HG03469 (cell line): Measurements from ENCODE around the gene PCSK2.

ENCODE experiments used
- ATAC-seq: cut with Tn5 transposase; IDR thresholded peaks from one replicate; pipeline ENCODE4 v1.9.1; 2021; ENCODE audit warnings: mild to moderate bottlenecking, moderate library complexity, moderate number of reproducible peaks; ENCODE audit not compliant: unreplicated experiment

Gene PCSK2

GRCh38 chr20:17236766-17237165 lies 9.9 kb downstream of the PCSK2 start:
- no peak for ATAC-seq

- no peak for ATAC-seq
These were observed 21.4 kb downstream of the PCSK2 start for GRCh38 chr20:17248224-17248623.

- no peak for ATAC-seq
These were observed 35.9 kb downstream of the PCSK2 start for GRCh38 chr20:17262786-17263185.

- no peak for ATAC-seq
These were observed 46.9 kb downstream of the PCSK2 start for GRCh38 chr20:17273717-17274116.

- no peak for ATAC-seq
These were observed 49.3 kb downstream of the PCSK2 start for GRCh38 chr20:17276101-17276500.

- ATAC-seq, result no peak
These were observed 54.6 kb downstream of the PCSK2 start for GRCh38 chr20:17281478-17281877.

GRCh38 chr20:17282501-17282900 lies 55.7 kb downstream of the PCSK2 start:
- ATAC-seq, result no peak

- no peak for ATAC-seq
These were observed 60.7 kb downstream of the PCSK2 start for GRCh38 chr20:17287503-17287902.

GRCh38 chr20:17287998-17288397 lies 61.2 kb downstream of the PCSK2 start:
- ATAC-seq, result no peak

- no peak for ATAC-seq
These were observed 68.4 kb downstream of the PCSK2 start for GRCh38 chr20:17295151-17295726.

- ATAC-seq, result no peak
These were observed 69.2 kb downstream of the PCSK2 start for GRCh38 chr20:17295991-17296390.

GRCh38 chr20:17298171-17298570 lies 71.3 kb downstream of the PCSK2 start:
- ATAC-seq, result no peak

- ATAC-seq, result no peak
These were observed 71.9 kb downstream of the PCSK2 start for GRCh38 chr20:17298751-17299150.

GRCh38 chr20:17300113-17300512 lies 73.3 kb downstream of the PCSK2 start:
- ATAC-seq, result no peak

- ATAC-seq, result no peak
These were observed 77.9 kb downstream of the PCSK2 start for GRCh38 chr20:17304774-17305173.

GRCh38 chr20:17306427-17306826 lies 79.6 kb downstream of the PCSK2 start:
- ATAC-seq, result no peak

GRCh38 chr20:17314264-17314663 lies 87.4 kb downstream of the PCSK2 start:
- ATAC-seq, result no peak

- no peak for ATAC-seq
These were observed 88.8 kb downstream of the PCSK2 start for GRCh38 chr20:17315407-17316231.

GRCh38 chr20:17316316-17317038 lies 89.6 kb downstream of the PCSK2 start:
- no peak for ATAC-seq

- no peak for ATAC-seq
These were observed 90.5 kb downstream of the PCSK2 start for GRCh38 chr20:17317341-17317740.

GRCh38 chr20:17320456-17320855 lies 93.6 kb downstream of the PCSK2 start:
- no peak for ATAC-seq

- ATAC-seq, result no peak
These were observed 99.3 kb downstream of the PCSK2 start for GRCh38 chr20:17326096-17326495.
